Endodermal cell (in vitro differentiated cells): Measurements from ENCODE around the gene EDNRA. TPM values are rescaled to one million over a fixed set of nuclear protein-coding genes. Genes with fewer than 3 reads are reported as not detected.

ENCODE experiments used
- DNase-seq: peaks from one replicate; pipeline ENCODE4 v3.0.0-alpha.2; 2017
- H3K27ac ChIP-seq: 2 replicates; pipeline ENCODE4 v1.5.1; 2013; ENCODE audit warnings: mild to moderate bottlenecking, low read depth, low read length, moderate library complexity
- H3K27me3 ChIP-seq: 2 replicates; pipeline ENCODE4 v1.6.1; 2013; ENCODE audit warnings: mild to moderate bottlenecking, low read length, moderate library complexity; ENCODE audit not compliant: insufficient read depth, control insufficient read depth, poor library complexity, severe bottlenecking
- H3K36me3 ChIP-seq: 2 replicates; pipeline ENCODE4 v1.7.0; 2013; ENCODE audit warnings: mild to moderate bottlenecking, low read length, moderate library complexity; ENCODE audit not compliant: control insufficient read depth, insufficient read depth
- H3K4me1 ChIP-seq: one replicate; pipeline ENCODE4 v1.7.0; 2013; ENCODE audit warnings: low read length; ENCODE audit not compliant: control insufficient read depth, insufficient read depth
- H3K4me3 ChIP-seq: 2 replicates; pipeline ENCODE4 v1.5.1; 2013; ENCODE audit warnings: mild to moderate bottlenecking, low read length, moderate library complexity
- H3K9ac ChIP-seq: 2 replicates; pipeline ENCODE4 v1.6.1; 2013; ENCODE audit warnings: mild to moderate bottlenecking, low read length, moderate library complexity; ENCODE audit not compliant: poor library complexity, severe bottlenecking; ENCODE audit errors: extremely low read depth
- H3K9me3 ChIP-seq: 2 replicates; pipeline ENCODE4 v1.6.1; 2013; ENCODE audit warnings: mild to moderate bottlenecking, low read length, moderate library complexity; ENCODE audit not compliant: control insufficient read depth
- H3K27ac Mint-ChIP-seq: 2 replicates; pipeline ENCODE4 v1.8.0; 2020; ENCODE audit warnings: mixed read lengths
- H3K27me3 Mint-ChIP-seq: 2 replicates; pipeline ENCODE4 v1.8.0; 2021; ENCODE audit warnings: mild to moderate bottlenecking, mixed read lengths; ENCODE audit not compliant: insufficient read depth
- H3K36me3 Mint-ChIP-seq: 2 replicates; pipeline ENCODE4 v1.8.0; 2020; ENCODE audit warnings: low read depth, mixed read lengths
- H3K4me1 Mint-ChIP-seq: 2 replicates; pipeline ENCODE4 v1.8.0; 2020; ENCODE audit warnings: mixed read lengths
- H3K4me3 Mint-ChIP-seq: 2 replicates; pipeline ENCODE4 v1.8.0; 2020; ENCODE audit warnings: mild to moderate bottlenecking, moderate library complexity, mixed read lengths
- H3K9me3 Mint-ChIP-seq: 2 replicates; pipeline ENCODE4 v1.8.0; 2020; ENCODE audit warnings: mild to moderate bottlenecking, mixed read lengths
- CTCF ChIP-seq: fragments of 200-600 bp; sonication (generic); conservative IDR thresholded peaks from 2 replicates; pipeline ENCODE4 v1.5.0; 2021; ENCODE audit warnings: antibody characterized with exemption, mild to moderate bottlenecking
- WGBS, 2 experiments: methylation state at CpG; one replicate each; pipeline versions ENCODE4 v1.1.5 to v1.1.7; 2013; ENCODE audit warnings: missing lambda C conversion rate in 2 of 2, mixed read lengths in 1 of 2; ENCODE audit not compliant: insufficient coverage in 1 of 2, insufficient read length in 1 of 2; 5-methylcytosine and 5-hydroxymethylcytosine counted together
- total RNA-seq, 2 donors: library from RNA; stranded (reverse); fragmentation: NEBNext Ultra II Directional in 1 of 2; extraction: Animal tissue kit (Norgen Biotek cat#: 25700) in 1 of 2; gene quantifications; 2 replicates in 1 of 2; 3 replicates in 1 of 2; pipeline ENCODE4 v1.2.1, GENCODE V29; 2021

EDNRA gene
- total RNA-seq, 2 donors from 2014 or later = 11.5 to 13.2 TPM

GRCh38 chr4:147530723-147531122, 49.8 kb downstream of the EDNRA start:
- H3K36me3 Mint-ChIP-seq = no peaks in the 10 kb centered on the region
- Histone ChIP-seq H3K36me3 (peaks cover 27% of the 10 kb centered on the region), H3K4me3 (no peak overlapping the region), H3K9ac (no peak overlapping the region), H3K4me1 (no peaks in the 10 kb centered on the region), H3K27ac (no peak overlapping the region), H3K27me3 (no peaks in the 10 kb centered on the region), H3K9me3 (no peaks in the 10 kb centered on the region)
- no peaks in the 10 kb centered on the region for H3K9me3 Mint-ChIP-seq
- no peak overlapping the region for H3K4me3 Mint-ChIP-seq
- H3K4me1 Mint-ChIP-seq = peaks cover 8% of the 10 kb centered on the region
- DNase-seq = no peak
- no peak overlapping the region for H3K27ac Mint-ChIP-seq
- H3K27me3 Mint-ChIP-seq = no peaks in the 10 kb centered on the region
- TF ChIP-seq CTCF = no peak
- WGBS, 2 experiments = 92 to 100% methylated on average over 3 to 4 of the region's 4 CpGs

- Mint-ChIP-seq H3K36me3 (no peaks in the 10 kb centered on the region), H3K4me3 (no peak overlapping the region), H3K27ac (no peak overlapping the region), H3K27me3 (no peaks in the 10 kb centered on the region), H3K4me1 (peaks cover 3% of the 10 kb centered on the region), H3K9me3 (no peaks in the 10 kb centered on the region)
- H3K27ac ChIP-seq = no peak overlapping the region
- peaks cover 19% of the 10 kb centered on the region for H3K36me3 ChIP-seq
- no peak for TF ChIP-seq CTCF
- no peaks in the 10 kb centered on the region for H3K4me1 ChIP-seq
- no peaks in the 10 kb centered on the region for H3K27me3 ChIP-seq
- H3K9me3 ChIP-seq = no peaks in the 10 kb centered on the region
- no CpG with 5 or more reads among the region's 2 CpGs for WGBS, 2 experiments
- no peak overlapping the region for H3K9ac ChIP-seq
- no peak for DNase-seq
- no peak overlapping the region for H3K4me3 ChIP-seq
Measured at GRCh38 chr4:147532896-147533295, 52.0 kb downstream of the EDNRA start.

- Mint-ChIP-seq H3K4me1 (peaks cover 3% of the 10 kb centered on the region), H3K36me3 (no peaks in the 10 kb centered on the region), H3K9me3 (no peaks in the 10 kb centered on the region), H3K4me3 (no peak overlapping the region), H3K27me3 (no peaks in the 10 kb centered on the region), H3K27ac (no peak overlapping the region)
- no peak for TF ChIP-seq CTCF
- Histone ChIP-seq H3K36me3 (peaks cover 16% of the 10 kb centered on the region), H3K27me3 (no peaks in the 10 kb centered on the region), H3K27ac (no peak overlapping the region), H3K4me3 (no peak overlapping the region), H3K9ac (no peak overlapping the region), H3K4me1 (no peaks in the 10 kb centered on the region), H3K9me3 (no peaks in the 10 kb centered on the region)
- 90 to 91% methylated on average over 1 of the region's 1 CpG for WGBS, 2 experiments
- DNase-seq = no peak
Measured at GRCh38 chr4:147533331-147533730, 52.4 kb downstream of the EDNRA start.
